Keratinocyte (primary cell): Measurements from ENCODE around the gene PKLR. TPM values are rescaled to one million over a fixed set of nuclear protein-coding genes. Genes with fewer than 3 reads are reported as not detected.
A peak's percentile ranks its signal among the peaks of the same experiment; 100 is the strongest.

Source experiments
- DNase-seq: peaks from one replicate; pipeline ENCODE4 v3.0.0-alpha.2; 2011; ENCODE audit warnings: low read depth, missing footprints, low spot score
- FAIRE-seq: peaks from 2 replicates; lab custom pipeline; 2011; peaks lifted over from hg19 to GRCh38; lab: Jason Lieb, UNC
- H2AFZ ChIP-seq: 2 replicates; pipeline ENCODE4 v1.6.0; 2012; ENCODE audit warnings: low read length, control low read depth, inconsistent platforms; ENCODE audit not compliant: control insufficient read depth
- H3K27ac ChIP-seq: 2 replicates; pipeline ENCODE4 v1.5.1; 2011; ENCODE audit warnings: low read length; ENCODE audit not compliant: control insufficient read depth, insufficient read depth
- H3K27me3 ChIP-seq: 3 replicates; pipeline ENCODE4 v1.6.0; 2011; ENCODE audit warnings: low read length; ENCODE audit not compliant: control insufficient read depth, insufficient read depth; ENCODE audit errors: extremely low read depth
- H3K36me3 ChIP-seq, 2 experiments: 2 replicates in 1 of 2; 3 replicates in 1 of 2; pipeline ENCODE4 v1.5.1; 2011; ENCODE audit warnings: low read length in 2 of 2, mild to moderate bottlenecking in 1 of 2; ENCODE audit not compliant: control insufficient read depth in 2 of 2, insufficient read depth in 2 of 2; ENCODE audit errors: extremely low read depth in 1 of 2
- H3K4me1 ChIP-seq: 3 replicates; pipeline ENCODE4 v1.5.1; 2011; ENCODE audit warnings: low read length; ENCODE audit not compliant: control insufficient read depth, insufficient read depth; ENCODE audit errors: extremely low read depth
- H3K4me2 ChIP-seq: 3 replicates; pipeline ENCODE4 v1.6.0; 2011; ENCODE audit warnings: low read depth, low read length; ENCODE audit not compliant: control insufficient read depth, insufficient read depth; ENCODE audit errors: extremely low read depth
- H3K4me3 ChIP-seq, 3 experiments: fragments of 200-600 bp in 1 of 3; sonication (generic) in 1 of 3; 2 replicates in 2 of 3; 3 replicates in 1 of 3; pipeline ENCODE4 v1.5.1; 2011 to 2016; ENCODE audit warnings: low read length in 3 of 3, mild to moderate bottlenecking in 3 of 3, control low read depth in 2 of 3, inconsistent platforms in 1 of 3, low read depth in 1 of 3, mixed read lengths in 1 of 3, mixed run types in 1 of 3, moderate library complexity in 1 of 3; ENCODE audit not compliant: control insufficient read depth in 2 of 3, insufficient read depth in 2 of 3; ENCODE audit errors: extremely low read depth in 1 of 3
- H3K79me2 ChIP-seq: 2 replicates; pipeline ENCODE4 v1.6.0; 2012; ENCODE audit warnings: low read length; ENCODE audit not compliant: control insufficient read depth, insufficient read depth
- H3K9ac ChIP-seq: 3 replicates; pipeline ENCODE4 v1.6.0; 2011; ENCODE audit warnings: low read length; ENCODE audit not compliant: control insufficient read depth, insufficient read depth; ENCODE audit errors: extremely low read depth
- H3K9me1 ChIP-seq: 3 replicates; pipeline ENCODE4 v1.6.0; 2011; ENCODE audit warnings: low read length; ENCODE audit not compliant: control insufficient read depth, insufficient read depth; ENCODE audit errors: extremely low read depth
- H3K9me3 ChIP-seq: 2 replicates; pipeline ENCODE4 v1.5.1; 2012; ENCODE audit warnings: low read depth, low read length; ENCODE audit not compliant: control insufficient read depth
- H4K20me1 ChIP-seq: 3 replicates; pipeline ENCODE4 v1.6.0; 2011; ENCODE audit warnings: low read length; ENCODE audit not compliant: control insufficient read depth, insufficient read depth; ENCODE audit errors: extremely low read depth
- EZH2 ChIP-seq: IDR thresholded peaks from one replicate; pipeline ENCODE4 v1.6.1; 2012; ENCODE audit warnings: inconsistent platforms, mild to moderate bottlenecking, low read length, moderate library complexity
- dilution Hi-C: fragments of 300-500 bp; cut with MboI; formaldehyde crosslinking; loops from one replicate; pipeline ENCODE4 v1.7.0; 2020; ENCODE audit warnings: low sequenced_read_pairs; ENCODE audit not compliant: extremely low pct_ligation_motif_present
- polyA plus RNA-seq, 5 experiments: library from polyadenylated mRNA; depleted of rRNA in 3 of 5; stranded (reverse) in 3 of 5; stranded (forward) in 1 of 5; unstranded in 1 of 5; fragments of >200 nt; gene quantifications; 1 replicate in 1 of 5; 2 replicates in 3 of 5; 3 replicates in 1 of 5; pipeline versions ENCODE4 v1.2.1 to v1.2.3, GENCODE V29; 2011 to 2012; ENCODE audit warnings: missing spikeins in 2 of 5, low read depth in 1 of 5, low replicate concordance in 1 of 5
- TF ChIP-seq, protein P1 (sequence below), 3 experiments: IDR thresholded peaks in 1 of 3; conservative IDR thresholded peaks in 1 of 3; optimal IDR thresholded peaks in 1 of 3; 2 replicates in 2 of 3; 3 replicates in 1 of 3; pipeline versions ENCODE3 to v1.5.1; 2011; ENCODE audit warnings: low read length in 3 of 3, mild to moderate bottlenecking in 3 of 3, moderate library complexity in 2 of 3, control low read depth in 1 of 3, inconsistent platforms in 1 of 3; ENCODE audit not compliant: insufficient read depth in 2 of 3; ENCODE audit errors: extremely low read depth in 1 of 3

PKLR gene
- polyA plus RNA-seq, 1 donor (not counting 4 experiments of a cell fraction or from before 2014, with no cell fraction given), result 0.03 TPM

DNA sequence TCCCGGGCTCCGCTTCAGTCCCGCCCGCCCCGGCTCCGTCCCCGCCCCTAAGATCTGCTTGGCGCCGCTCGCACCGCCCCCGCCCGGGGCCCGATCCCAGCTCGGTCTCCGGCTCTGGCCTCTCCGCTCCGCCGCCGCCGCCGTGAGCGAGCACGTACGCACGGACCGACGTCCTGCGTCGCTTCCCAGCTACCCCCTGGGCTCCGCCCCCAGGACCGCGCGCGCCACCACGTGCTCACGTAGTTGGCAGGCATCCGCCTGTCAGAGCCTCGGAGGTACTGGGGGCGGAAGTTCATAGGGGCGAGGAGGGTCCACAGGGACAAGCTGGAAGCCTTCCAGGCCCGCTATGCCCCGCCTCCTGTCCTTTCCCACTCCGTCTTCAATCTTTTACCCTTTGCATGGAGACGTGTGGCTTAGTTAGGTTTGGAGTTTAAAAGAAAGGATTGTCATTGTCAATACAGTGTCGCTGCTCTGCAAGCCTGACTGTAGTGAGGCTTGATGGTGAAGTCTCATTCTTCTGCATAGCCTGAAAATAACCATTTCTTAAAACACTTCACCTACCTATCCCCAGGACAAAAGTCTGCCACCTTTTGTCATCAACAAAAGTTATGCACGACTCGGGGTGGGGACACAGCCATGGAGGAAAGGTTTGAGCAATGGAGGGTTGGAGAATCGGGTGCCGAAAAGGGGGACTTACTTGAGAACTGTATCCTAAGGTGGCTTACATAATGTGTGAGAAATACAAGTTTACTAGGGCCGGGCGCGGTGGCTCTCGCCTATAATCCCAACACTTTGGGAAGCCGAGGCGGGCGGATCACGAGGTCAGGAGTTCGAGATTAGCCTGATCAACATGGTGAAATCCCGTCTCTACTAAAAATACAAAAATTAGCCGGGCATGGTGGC is 27.6 kb downstream of the PKLR start, which contains the start of gene CLK2:
Gene CLK2 (minus strand): TSS at position 162 of the 903 bp plus-strand sequence. CDS start 2,527 bp downstream, outside the sequence.
- no peaks in the 10 kb centered on the region for H3K27me3 ChIP-seq
- peaks cover 14 to 24% of the 10 kb centered on the region in 2 experiments for H3K36me3 ChIP-seq
- TF ChIP-seq, protein P1, sequence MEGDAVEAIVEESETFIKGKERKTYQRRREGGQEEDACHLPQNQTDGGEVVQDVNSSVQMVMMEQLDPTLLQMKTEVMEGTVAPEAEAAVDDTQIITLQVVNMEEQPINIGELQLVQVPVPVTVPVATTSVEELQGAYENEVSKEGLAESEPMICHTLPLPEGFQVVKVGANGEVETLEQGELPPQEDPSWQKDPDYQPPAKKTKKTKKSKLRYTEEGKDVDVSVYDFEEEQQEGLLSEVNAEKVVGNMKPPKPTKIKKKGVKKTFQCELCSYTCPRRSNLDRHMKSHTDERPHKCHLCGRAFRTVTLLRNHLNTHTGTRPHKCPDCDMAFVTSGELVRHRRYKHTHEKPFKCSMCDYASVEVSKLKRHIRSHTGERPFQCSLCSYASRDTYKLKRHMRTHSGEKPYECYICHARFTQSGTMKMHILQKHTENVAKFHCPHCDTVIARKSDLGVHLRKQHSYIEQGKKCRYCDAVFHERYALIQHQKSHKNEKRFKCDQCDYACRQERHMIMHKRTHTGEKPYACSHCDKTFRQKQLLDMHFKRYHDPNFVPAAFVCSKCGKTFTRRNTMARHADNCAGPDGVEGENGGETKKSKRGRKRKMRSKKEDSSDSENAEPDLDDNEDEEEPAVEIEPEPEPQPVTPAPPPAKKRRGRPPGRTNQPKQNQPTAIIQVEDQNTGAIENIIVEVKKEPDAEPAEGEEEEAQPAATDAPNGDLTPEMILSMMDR (optimal IDR thresholded peaks at IDR 0.05 in 1 of 3, IDR thresholded peaks at IDR 0.05 in 1 of 3, conservative IDR thresholded peaks at IDR 0.05 in 1 of 3; ENCODE audit: extremely low read depth in 1 of 3, insufficient read depth in 2 of 3, low read length in 3 of 3), result peak in 1 of 3 experiments; percentile 16
- TF ChIP-seq EZH2, result no peak
- no peak for FAIRE-seq
- peaks cover 22% of the 10 kb centered on the region for H3K4me1 ChIP-seq
- peaks cover 3% of the 10 kb centered on the region for H4K20me1 ChIP-seq
- H3K9me1 ChIP-seq, result no peaks in the 10 kb centered on the region
- H3K9ac ChIP-seq, result peak within 1 kb of the TSS; percentile 74
- H3K27ac ChIP-seq, result peak within 1 kb of the TSS; percentile 51
- peak within 1 kb of the TSS; percentile 96 for H3K4me2 ChIP-seq
- H3K9me3 ChIP-seq, result no peaks in the 10 kb centered on the region
- H3K4me3 ChIP-seq, result peak within 1 kb of the TSS; percentile 86 to 98 (median 93)
- dilution Hi-C loops, result no loop called here
- peaks cover 34% of the 10 kb centered on the region for H3K79me2 ChIP-seq
- H2AFZ ChIP-seq, result peak within 1 kb of the TSS; percentile 91
- DNase-seq, result peak; percentile 78

DNA sequence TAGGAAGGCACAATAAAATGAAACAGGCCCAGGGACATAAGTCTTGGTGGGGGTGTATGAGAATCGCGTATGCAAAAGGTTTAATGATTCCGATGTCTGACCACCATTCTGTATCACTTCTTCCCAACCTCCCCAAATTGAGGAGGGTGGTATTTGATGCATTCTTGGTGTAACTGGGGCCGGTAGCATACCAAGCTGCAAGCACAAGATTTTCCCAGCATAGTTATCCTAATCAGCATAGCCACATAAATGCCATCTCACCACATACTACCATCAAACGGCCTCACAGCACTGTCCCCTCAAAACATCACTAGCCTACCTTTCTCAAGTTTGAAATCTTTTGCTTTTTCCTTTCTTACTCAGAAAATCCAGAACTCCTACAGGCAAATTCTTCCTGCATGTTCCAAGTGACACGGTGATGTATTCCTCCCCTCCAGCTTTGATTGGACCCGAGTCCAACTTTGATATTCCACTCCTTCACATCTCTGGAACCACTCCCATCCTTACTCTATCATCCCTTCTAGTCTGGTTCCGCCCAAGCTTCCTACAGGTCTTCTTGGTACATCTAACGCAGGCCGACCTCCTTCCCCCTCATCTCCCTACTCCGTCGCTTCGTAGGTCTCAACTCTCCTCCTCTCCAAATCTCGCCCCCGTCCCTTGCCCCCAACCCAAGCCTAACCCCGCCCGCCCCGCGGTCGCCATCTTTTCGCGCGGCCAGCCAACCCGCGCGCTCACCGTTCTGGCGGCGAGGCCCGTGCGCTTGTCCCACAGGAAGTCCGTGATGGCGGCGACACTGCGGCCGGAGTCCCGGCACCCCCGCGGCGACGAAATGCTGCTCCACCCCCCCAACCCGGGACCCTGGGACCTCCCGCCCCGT is 28.5 kb downstream of the PKLR start:
- Histone ChIP-seq H3K9me1 (no peaks in the 10 kb centered on the region), H3K9ac (peak overlapping the region; percentile 74), H2AFZ (peak overlapping the region; percentile 91), H3K27ac (peak overlapping the region; percentile 51), H3K79me2 (peaks cover 37% of the 10 kb centered on the region), H3K4me2 (peak overlapping the region; percentile 96), H3K27me3 (no peaks in the 10 kb centered on the region), H3K4me1 (peaks cover 15% of the 10 kb centered on the region), H4K20me1 (peaks cover 3% of the 10 kb centered on the region), H3K36me3 (peaks cover 23 to 32% of the 10 kb centered on the region in 2 experiments), H3K4me3 (peak overlapping the region; percentile 86 to 98 (median 93)), H3K9me3 (no peaks in the 10 kb centered on the region)
- DNase-seq (no peak), FAIRE-seq (no peak)
- TF ChIP-seq, protein P1 (optimal IDR thresholded peaks at IDR 0.05 in 1 of 3, IDR thresholded peaks at IDR 0.05 in 1 of 3, conservative IDR thresholded peaks at IDR 0.05 in 1 of 3; ENCODE audit: extremely low read depth in 1 of 3, insufficient read depth in 2 of 3, low read length in 3 of 3), result no peak
- no peak for TF ChIP-seq EZH2
- dilution Hi-C loops, result no loop called here
